HG02943 (cell line): ENCODE measurements around the gene KCNQ2.

ENCODE experiments used
- ATAC-seq: cut with Tn5 transposase; IDR thresholded peaks from one replicate; pipeline ENCODE4 v1.9.1; 2021; ENCODE audit warnings: mild to moderate bottlenecking, low read depth, moderate library complexity; ENCODE audit not compliant: unreplicated experiment

KCNQ2 gene

DNA sequence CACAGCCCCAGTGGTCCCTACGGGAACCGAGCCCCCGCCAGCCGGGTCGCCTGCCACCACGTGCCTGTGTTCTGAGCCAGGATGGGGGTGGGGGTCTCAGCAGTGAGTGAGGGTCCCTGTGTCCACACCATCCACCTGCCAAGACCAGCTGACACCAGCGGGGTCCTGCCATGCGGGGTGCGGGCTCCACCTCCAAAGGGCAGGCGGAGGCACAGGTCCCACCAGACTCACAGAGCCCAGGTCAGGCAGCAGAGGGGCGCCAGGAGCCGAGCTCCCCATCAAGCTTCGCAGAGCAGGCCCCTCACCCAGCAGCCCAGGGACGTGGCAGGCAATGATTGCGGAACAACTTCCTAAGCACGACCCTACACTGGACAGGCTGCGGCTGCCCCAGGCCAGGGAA is 50.5 kb downstream of the KCNQ2 start:
- ATAC-seq, result no peak

DNA sequence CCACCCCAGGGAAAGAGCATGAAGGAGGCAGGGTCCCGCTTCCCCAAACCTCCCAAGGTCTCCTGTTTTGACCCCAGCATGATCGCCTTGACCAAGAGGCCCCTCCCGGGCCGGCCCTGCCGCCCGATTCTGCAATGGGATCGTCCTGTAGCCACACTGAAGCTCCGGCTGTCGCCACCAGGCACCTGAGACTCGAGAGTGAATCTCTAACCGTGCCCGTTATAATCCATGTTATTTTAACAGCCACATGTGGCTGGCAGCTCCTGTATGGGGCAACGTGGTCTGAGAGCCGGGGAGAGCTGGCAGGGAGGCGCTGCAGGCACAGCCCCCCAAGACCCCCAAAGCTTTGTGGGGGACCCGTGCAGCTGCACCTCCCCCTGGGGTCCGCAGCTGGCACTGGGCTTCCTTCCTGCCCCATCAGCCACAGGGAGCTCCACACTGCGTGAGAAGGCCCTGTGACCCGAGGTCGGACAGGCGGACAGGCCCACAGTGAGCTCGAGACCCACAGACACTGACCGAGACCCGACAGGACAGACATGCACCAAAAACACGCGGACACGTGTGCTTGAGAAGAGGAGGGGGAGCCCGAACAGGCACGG is 51.3 kb downstream of the KCNQ2 start:
- no peak for ATAC-seq

DNA sequence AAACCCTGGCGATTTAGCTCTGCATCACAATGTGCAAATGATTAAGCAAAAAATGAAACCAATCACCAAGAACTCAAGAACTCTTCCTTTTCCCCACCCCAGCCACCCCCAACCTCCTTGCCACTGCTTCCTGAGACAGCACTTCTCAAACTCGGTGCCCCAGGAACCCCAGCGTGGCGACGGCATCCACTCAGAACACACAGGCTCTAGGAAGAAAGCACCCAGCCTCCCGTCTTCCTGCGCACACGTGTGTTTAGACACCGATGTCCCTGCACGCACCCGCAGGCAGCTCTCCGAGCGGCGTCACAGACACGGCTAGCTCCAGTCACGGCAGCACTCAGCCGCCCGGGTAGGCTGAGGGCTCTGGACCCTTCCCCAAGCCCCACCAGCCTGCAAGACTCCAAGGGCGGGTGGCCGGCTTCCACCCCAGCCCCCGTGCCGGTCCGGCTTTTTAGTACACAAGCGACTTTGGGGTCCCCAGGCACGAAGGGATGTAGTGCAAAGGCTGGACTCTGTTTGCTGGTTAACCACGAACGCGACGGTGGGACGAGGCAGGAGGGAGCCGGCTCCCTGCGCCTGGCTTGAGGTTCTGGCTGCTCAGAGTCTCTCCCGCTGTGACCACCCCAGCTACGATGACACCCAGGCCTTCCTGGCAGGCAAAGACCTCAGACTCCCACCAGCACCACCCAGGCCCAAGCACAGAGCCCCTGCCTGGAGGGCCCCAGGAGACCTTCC is 51.9 kb downstream of the KCNQ2 start:
- no peak for ATAC-seq

DNA sequence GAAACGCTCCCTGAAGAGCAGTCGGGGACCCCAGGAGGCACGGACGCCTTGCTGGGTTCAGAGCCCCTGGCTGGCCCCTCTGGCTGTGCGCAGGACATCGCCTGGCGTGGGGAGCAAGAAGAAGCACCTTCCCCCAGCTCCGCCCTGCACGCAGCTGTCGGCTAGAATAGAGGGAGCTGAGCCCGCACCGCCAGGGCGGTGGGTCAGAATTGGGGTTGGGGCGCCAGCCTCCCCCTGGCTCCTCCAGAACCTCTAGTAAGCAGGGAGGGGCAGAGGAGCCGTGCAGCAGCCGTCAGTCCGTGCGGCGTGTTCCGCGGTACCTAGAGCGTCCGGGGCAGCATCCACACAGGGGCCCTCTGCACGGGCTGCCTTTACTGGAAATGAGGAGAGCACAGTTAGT is 53.2 kb downstream of the KCNQ2 start:
- no peak for ATAC-seq

DNA sequence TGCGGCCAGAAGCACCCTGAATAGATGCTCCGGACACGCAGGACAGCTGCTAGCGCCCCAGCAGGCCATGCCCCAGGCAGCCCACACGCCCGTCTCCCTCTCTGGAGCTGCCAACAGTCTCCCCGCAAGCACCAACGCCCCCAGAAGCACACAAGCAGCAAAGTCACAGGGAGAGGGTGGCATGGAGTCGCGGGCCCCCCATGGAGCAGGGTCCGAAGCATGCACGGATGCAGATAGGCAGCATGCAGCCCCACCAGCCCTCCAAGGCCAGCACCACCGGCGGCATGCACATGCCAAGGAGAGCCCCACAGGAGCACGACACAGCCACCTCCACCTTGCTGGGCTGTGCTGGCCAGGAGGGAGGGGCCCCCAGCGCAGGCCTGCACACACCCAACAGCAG is 53.8 kb downstream of the KCNQ2 start:
- ATAC-seq, result no peak

DNA sequence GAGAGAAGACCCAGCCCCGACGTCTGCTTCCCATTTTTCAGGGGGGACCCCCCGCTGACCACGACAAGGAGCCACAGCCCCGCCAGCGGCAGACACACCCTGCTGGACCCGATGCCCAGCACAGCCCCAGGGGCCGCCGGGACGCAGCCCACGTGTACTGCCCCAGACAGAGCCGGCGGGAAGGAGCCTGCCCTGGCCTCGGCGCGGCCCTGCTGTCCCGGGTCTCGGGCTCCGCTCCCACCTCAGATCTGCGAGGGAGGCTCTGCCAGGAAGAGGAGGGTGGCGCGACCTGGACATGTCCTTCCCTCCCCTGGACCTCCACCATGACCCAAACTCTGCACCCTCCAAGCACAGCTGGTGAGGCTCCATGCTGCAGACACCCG is 54.7 kb downstream of the KCNQ2 start:
- ATAC-seq, result no peak

DNA sequence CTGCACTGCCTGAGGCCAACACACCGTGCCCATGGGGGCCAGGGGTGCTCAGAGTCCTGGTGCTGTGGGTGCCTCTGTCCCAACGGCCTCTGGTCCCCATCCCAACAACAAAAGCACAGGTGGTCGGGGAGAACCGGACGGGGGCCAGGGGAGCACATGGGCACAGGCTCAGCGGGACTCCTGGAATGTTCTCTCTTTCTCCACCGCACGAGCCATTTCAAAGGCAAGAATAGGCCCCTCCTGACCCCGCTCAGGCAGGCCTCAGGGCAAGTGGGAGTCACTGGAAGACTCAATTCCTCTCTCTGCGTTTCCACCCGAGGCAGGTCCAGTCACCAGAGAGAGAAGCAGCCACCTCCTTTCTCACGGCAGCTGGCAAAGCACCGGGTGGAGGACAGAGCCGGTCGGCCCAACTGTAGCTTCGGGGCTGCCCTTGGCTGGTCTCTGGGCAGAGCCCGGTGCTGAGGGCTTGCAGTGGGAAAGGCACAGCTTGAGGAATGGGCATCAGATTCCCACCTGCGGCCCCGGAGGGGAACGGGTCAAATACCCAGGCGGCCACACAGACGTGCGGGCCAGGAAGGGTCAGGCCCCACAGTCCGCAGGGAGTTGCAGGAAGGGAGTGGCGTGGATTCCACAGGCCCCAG is 55.2 kb downstream of the KCNQ2 start:
- ATAC-seq, result no peak

DNA sequence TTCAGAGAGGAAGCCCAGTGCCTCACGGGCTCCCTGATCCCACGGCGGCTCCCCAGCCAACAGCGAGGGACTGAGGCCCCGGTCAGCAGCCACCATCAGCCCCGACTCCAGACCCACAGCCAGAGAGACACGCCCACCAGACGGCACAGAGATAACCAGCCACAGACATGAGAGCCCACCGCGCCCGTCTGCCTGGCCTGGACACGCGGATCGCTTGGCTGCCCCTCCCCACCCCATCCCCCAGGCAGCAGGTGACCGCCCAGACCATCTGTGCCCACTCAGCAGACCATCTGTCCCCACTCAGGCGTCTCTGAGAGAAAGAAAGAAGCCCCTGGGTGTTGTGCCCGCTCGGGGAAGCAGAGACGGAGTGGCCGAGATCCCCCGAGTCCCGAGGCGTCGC is 55.8 kb downstream of the KCNQ2 start:
- no peak for ATAC-seq

DNA sequence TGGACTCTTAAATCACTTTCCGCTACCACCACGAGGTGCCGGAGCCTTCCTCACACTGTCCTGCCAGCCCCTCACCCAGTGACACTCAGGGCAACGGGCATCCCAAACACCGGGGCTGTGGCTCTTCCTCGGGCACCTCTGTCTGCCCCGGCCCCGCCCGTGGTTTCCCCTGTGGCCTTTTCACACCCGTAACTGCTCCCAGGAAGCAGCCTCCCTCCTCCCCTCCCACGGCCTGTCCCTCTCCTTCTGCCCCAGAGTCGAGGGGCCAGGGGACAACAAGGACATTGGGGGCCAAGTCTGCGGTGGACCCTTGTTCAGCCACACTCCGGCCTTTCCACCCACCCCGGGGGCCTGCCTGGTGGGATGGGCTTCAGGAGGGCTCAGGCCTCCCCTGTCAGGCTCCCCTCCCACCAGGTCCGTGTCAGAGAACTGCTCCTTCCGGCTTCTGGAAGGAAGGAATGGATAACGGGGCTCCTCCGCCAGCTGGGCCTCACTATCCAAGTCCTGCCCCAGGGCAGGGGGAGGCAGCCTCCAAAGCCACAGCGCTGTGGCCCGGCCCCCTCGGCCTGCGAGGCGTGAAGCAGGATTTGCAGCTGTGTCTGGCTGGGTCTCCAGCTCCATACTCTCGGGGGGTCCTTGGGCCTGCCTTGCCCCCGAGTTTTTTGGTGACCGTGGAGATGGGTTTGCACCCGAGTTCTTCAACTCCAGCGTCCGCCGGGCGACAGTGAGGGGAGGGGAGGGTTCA is 56.6 kb downstream of the KCNQ2 start:
- ATAC-seq, result no peak

DNA sequence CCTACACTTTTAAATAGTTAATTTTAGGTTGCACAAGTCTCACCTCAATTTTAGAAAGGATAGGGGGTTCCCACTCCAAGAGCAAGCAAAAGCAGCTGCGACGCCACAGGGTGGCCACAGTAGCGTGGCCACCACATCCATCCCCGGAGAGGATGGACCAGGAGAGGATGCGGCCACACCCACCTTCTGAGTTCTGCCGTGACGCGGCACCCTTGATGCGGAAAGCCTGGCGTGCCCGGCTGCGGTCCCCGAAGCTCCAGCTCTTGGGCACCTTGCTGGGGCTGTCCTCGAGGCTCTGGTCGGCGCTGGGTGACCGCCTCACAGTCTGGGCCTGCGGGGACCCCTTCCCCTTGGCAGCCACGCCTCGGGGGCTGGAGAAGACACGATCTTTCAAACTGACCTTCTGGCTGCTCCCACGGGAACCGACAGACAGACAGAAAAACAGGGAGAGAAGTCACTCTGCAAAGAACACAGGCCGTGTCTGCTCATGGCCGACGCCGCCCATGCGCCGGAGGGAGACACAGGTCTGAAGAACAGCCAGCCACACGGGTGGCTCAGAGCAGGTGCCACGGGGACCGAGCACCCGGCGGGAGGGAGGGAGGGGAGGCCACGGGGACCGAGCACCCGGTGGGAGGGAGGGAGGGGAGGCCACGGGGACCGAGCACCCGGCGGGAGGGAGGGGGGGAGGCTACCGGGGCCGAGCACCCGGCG is 57.6 kb downstream of the KCNQ2 start:
- no peak for ATAC-seq

DNA sequence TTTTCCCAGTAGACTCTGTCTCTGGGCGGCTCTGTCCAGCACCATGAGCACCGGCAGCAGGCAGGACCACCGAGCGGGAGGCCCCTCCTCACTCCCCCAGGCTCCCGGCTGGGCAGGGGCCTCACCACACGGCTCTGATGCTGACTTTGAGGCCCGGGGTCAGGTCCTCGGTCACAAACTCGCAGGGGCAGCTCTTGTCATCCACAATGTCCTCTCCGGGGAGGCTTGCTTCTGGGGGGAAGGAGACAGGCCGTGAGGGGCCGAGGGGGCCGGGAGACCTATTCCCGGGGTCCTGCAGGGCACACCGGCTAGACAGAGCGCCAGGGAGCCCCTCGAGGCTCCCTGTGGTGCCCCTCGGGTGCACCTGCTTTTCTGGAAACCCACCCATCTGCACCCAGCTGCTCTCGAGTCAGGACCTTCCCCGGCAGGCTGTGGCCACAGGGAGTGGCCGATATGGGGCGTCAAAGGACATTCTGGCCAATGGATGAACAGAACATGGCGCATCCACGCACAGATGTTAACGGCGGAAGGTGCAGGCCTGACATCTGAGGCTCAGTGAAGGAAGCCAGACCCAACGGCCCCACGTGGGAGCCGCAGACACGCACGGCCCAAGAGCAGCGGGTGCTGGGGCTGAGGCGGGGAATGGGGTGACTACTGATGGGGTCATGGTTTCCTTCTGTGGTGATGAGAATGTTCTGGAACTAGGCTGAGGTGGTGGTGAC is 58.3 kb downstream of the KCNQ2 start:
- ATAC-seq, result no peak

DNA sequence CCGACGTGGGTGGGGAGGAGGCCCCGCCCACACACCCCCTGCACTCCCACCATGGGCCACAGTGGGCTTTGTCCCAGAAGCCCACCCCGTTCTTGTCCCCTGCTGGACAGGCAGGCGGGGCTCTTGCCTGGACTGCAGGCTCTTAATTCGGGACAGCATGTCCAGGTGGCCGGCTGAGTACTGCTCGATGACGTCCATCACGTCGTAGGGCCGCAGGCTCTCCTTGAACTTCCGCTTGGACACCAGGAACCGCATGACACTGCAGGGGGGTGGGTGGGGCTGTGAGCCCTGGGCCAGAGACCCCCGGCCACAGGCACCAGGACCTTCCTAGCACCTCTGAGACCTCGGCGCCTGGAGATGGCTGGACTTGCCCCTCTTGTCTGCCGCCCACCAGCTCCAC is 59.1 kb downstream of the KCNQ2 start:
- no peak for ATAC-seq

DNA sequence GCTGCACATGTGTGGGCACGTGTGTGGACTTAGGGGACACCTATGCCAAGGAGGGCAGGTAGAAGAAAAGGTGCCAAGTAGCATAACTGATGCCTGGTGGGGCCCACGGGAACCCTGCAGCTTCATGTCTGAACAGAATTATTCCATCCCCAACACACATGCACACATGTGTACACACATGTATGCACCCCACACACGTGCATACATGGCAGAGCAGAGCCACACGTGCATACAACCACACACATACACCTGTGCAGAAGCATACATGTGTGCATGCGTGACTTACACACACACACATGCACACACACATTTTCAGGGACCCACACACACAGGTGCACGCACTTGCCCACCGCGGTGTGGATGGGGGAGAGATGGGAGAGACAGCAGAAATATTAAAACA is 59.6 kb downstream of the KCNQ2 start:
- ATAC-seq, result no peak

DNA sequence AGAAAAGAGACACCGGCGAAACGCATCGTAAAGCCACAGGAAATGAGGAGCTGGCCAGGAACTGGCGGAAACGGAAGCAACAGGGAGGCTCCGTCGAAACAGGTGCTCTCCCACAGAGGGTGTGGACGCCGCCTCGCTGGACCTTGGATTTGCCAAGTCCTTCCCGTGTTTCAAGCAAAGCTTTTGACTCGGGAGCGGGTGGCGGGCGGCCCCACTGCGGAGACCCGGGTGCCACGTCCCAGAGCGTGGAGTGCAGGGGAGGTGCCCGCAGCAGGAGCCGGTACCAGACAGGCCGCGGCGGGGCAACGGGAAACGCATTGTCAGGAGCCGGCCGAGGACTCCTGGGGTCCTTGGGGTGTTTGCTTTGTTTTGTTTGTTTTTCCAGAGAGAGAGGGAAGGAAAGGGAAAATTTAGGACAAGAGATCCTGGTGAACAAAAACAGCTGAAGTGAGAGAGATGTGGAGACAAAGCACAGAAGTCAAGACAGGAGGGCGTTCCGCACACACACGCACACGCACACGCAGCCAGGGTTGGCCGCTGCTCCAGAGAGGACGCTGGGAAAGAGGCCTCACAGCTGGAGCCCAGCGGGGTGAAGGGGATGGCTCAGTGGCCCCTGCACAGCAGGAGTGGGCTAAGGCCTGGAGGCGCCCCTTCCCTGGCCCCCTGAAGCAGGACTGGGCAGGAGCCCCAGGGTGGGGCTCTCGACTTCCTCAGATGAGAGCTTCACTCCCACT is 60.4 kb downstream of the KCNQ2 start:
- no peak for ATAC-seq

DNA sequence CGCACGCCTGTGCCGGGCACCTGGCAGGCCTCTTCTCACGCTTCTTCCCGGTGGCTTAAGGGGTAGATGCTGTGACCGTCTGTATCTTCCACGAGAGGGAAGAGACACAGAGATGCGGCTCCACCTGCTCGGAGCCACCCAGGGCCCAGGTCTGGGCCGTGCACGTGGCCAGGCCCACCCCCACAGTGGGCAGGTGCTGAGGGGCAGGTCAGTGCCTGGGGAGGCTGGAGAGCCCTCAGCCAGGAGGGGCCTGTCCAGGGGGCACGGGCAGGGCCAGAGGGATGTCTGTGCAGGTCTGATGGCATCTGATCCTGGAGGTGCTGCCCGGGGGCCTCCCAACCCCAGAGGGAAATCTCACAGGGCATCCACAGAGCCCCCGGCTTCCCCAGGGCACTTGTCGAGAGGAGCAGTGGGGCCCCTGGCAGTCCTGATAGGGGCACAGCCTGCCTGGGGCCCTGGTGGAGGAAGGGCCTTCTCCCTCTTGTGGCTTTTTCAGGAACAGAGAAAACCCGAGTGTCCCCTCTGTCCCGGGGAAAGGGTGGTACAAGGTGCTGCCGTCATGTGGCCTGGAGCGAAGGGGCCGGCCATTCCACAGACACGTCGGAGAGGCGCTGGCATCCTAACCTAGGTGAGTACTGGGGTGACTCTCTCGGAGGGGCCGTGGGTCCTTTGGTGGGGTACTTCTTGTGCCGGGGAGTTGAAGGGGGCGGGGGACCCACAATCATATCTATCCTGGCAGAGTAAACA is 61.1 kb downstream of the KCNQ2 start:
- no peak for ATAC-seq

DNA sequence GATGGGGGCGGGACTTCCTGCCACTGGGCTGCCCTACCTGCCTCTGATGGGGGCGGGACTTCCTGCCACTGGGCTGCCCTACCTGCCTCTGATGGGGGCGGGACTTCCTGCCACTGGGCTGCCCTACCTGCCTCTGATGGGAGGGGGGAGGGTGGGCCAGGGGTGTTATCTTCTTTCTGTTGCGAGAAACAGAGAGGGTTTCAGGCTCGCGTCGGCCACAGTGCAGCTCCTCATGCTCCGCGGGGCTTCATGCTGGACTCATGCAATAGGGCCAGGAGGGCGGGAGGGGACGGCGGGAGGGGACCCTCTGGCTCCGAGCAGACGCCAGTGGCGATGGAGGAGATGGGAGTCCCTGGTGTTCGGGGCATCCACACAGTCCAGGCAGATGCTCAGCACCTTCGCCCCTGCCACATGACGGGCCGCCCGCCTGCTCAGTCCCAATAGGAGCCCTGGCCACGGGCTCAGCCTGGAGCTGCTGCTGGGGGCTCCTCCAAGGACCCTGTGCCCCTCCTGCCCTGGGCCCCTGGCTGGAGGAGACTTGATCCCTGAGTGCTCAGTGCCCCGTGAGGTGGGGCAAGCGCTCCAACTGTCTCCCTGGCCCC is 62.5 kb downstream of the KCNQ2 start:
- ATAC-seq, result no peak

DNA sequence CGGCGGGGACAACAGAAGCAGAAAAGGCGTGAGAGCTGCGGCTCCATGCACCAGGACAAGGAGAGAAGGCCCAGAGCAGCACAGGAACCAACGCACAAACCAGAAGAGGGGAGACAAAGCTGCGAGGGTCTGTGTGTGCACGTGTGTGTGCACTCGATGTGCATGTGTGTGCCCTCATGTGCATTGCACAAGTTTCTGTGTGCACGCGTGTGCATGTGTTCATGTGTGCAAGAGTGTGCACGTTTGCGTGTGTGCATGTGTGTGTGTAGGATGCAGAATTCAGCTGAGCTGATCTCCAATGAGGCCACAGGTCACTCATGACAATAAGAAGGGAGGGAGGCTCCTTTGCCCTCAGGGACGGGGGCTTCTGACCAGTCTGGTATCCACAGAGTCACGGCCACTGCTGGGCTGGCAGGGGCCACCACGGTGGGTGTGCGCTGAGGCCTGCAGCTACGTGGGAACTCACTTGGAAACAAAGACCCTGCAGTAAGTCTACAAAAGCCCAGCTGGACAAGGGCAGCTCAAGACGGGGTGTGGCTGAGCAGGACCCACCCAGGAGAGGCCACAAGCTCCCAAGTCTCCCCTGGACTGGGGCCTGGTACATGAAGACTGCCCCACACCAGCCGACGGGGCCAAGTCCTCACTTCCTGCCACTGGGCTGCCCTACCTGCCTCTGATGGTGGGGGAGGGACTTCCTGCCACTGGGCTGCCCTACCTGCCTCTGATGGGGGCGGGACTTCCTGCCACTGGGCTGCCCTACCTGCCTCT is 63.2 kb downstream of the KCNQ2 start:
- ATAC-seq, result no peak

DNA sequence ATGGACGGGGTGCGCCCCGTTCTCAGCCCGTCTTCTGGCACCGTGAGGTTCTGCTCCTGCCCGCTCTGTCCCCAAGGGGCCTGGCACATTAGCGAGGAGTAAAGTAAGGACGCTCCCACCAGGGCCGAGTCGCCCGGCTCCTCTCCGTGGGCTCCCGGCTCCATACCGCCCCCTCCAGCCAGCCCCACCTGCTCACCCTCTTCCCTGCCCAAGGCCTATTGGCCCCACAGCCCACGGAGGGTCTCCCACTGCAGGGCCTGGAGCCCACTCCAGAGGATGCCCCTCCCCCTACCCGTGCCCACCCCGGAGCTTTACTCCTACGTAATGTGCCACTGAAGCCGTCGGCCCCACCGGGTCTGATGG is 63.8 kb downstream of the KCNQ2 start:
- no peak for ATAC-seq
